Natural killer cell (primary cell): ENCODE data around the gene NBPF1. TPM values are rescaled to one million over a fixed set of nuclear protein-coding genes. Genes with fewer than 3 reads are reported as not detected.
"Not testable (repeated sequence)": the region's sequence is repeated elsewhere in the genome, so short reads cannot be mapped to it uniquely, and the experiment has no call there.

Experiments used
- ATAC-seq, 3 donors: fragments of 150-1000 bp in 2 of 3; fragments of 200-7000 bp in 1 of 3; cut with Tn5 transposase; 1 replicate in 1 of 3; 2 replicates in 2 of 3; pipeline ENCODE4 v1.10.0; 2021; ENCODE audit warnings: mild to moderate bottlenecking in 2 of 3, moderate library complexity in 2 of 3
- DNase-seq, 2 donors: peaks; one replicate each; pipeline versions ENCODE4 v3.0.0 to v3.0.0-alpha.2; 2013 to 2021; ENCODE audit warnings: mixed read lengths in 1 of 2
- H3K27ac ChIP-seq: one replicate; pipeline ENCODE4 v1.5.1; 2013; ENCODE audit warnings: mild to moderate bottlenecking, low read length
- H3K27me3 ChIP-seq: one replicate; pipeline ENCODE4 v1.6.1; 2013; ENCODE audit warnings: low read length; ENCODE audit not compliant: control insufficient read depth, insufficient read depth
- H3K36me3 ChIP-seq: one replicate; pipeline ENCODE4 v1.6.1; 2013; ENCODE audit warnings: low read length; ENCODE audit not compliant: control insufficient read depth, insufficient read depth
- H3K4me1 ChIP-seq: one replicate; pipeline ENCODE4 v1.6.1; 2013; ENCODE audit warnings: low read length; ENCODE audit not compliant: control insufficient read depth, insufficient read depth
- H3K4me3 ChIP-seq: one replicate; pipeline ENCODE4 v1.5.1; 2013; ENCODE audit warnings: low read length
- H3K9me3 ChIP-seq: one replicate; pipeline ENCODE4 v1.6.1; 2013; ENCODE audit warnings: low read length; ENCODE audit not compliant: control insufficient read depth, insufficient read depth
- H3K27ac Mint-ChIP-seq, 2 donors: one replicate each; pipeline ENCODE4 v1.8.0; 2022; ENCODE audit warnings: mild to moderate bottlenecking in 2 of 2, mixed read lengths in 2 of 2, moderate library complexity in 1 of 2
- H3K27me3 Mint-ChIP-seq, 2 donors: one replicate each; pipeline ENCODE4 v1.8.0; 2022; ENCODE audit warnings: low read depth in 2 of 2, mixed read lengths in 2 of 2
- H3K36me3 Mint-ChIP-seq: one replicate; pipeline ENCODE4 v1.8.0; 2022; ENCODE audit warnings: mixed read lengths
- H3K4me1 Mint-ChIP-seq, 2 donors: one replicate each; pipeline ENCODE4 v1.8.0; 2022; ENCODE audit warnings: mixed read lengths in 2 of 2
- H3K4me3 Mint-ChIP-seq: one replicate; pipeline ENCODE4 v1.8.0; 2022; ENCODE audit warnings: mild to moderate bottlenecking, moderate library complexity, mixed read lengths
- H3K9me3 Mint-ChIP-seq, 2 donors: one replicate each; pipeline ENCODE4 v1.8.0; 2022; ENCODE audit warnings: mixed read lengths in 2 of 2
- WGBS: methylation state at CpG from one replicate; pipeline ENCODE4 v1.1.7; 2013; ENCODE audit warnings: missing lambda C conversion rate; ENCODE audit not compliant: insufficient coverage; 5-methylcytosine and 5-hydroxymethylcytosine counted together
- intact Hi-C: fragments of 100-400 bp; cut with micrococcal nuclease; formaldehyde crosslinking; loops from one replicate; pipeline ENCODE4 v1.14.2; 2022
- total RNA-seq, 4 donors: library from RNA; stranded (reverse); fragments of 120-200 nt in 1 of 4; gene quantifications; one replicate each; pipeline versions ENCODE4 v1.2.3 to v1.2.4, GENCODE V29; 2013 to 2022
- TF ChIP-seq, protein P1 (sequence below): fragments of 200-600 bp; IDR thresholded peaks from one replicate; pipeline ENCODE4 v1.8.0; 2022; ENCODE audit warnings: antibody characterized with exemption

Gene NBPF1
- total RNA-seq, 3 donors from 2014 or later (not counting 1 experiment from before 2014, with no cell fraction given): 18.4 to 26.0 (median 22.8) TPM

DNA sequence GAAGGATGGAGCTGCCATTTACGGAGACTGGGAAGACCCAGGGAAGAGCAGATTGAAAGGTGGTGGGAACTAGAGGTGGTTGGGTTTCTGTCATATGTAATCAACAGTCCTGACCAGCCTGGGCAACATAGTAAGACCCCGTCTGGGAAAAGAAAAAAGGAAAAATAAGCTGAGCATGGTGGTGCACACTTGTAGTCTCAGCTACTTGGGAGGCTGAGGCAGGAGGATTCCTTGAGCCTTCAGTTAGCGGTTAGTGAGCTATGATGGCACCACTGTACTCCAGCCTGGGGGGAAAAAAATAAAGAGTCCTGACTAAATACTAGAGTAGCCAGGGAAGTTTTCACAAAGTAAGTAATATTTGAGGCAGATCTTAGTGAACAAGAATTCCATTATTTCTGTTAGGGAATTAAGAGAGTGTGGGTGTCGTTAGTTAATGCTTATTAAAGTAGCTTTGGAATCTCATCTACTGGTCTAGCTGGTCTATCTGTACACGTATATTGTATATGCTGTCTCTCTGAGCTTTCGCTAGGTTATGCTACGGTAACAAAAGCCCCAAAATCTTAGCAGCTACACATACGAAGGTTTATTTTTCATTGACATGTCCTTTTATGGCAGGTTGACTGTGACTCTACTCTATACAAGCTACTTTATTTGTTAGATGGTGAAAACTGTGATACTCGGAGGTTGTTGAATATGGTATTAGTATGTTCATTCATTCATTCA is 4.4 kb downstream of the NBPF1 start:
- H3K4me3 ChIP-seq: no peak overlapping the region
- 94% methylated on average over 8 of the region's 9 CpGs for WGBS
- H3K27me3 ChIP-seq: no peaks in the 10 kb centered on the region
- Mint-ChIP-seq H3K4me1 (no peaks in the 10 kb centered on the region), H3K4me3 (no peak overlapping the region), H3K27ac (no peak overlapping the region), H3K36me3 (no peaks in the 10 kb centered on the region), H3K9me3 (no peaks in the 10 kb centered on the region), H3K27me3 (no peaks in the 10 kb centered on the region)
- H3K27ac ChIP-seq: no peak overlapping the region
- peaks cover 17% of the 10 kb centered on the region for H3K4me1 ChIP-seq
- DNase-seq (no peak), ATAC-seq (no peak)
- intact Hi-C loops: no loop called here
- H3K36me3 ChIP-seq: peaks cover 20% of the 10 kb centered on the region
- TF ChIP-seq, protein P1, sequence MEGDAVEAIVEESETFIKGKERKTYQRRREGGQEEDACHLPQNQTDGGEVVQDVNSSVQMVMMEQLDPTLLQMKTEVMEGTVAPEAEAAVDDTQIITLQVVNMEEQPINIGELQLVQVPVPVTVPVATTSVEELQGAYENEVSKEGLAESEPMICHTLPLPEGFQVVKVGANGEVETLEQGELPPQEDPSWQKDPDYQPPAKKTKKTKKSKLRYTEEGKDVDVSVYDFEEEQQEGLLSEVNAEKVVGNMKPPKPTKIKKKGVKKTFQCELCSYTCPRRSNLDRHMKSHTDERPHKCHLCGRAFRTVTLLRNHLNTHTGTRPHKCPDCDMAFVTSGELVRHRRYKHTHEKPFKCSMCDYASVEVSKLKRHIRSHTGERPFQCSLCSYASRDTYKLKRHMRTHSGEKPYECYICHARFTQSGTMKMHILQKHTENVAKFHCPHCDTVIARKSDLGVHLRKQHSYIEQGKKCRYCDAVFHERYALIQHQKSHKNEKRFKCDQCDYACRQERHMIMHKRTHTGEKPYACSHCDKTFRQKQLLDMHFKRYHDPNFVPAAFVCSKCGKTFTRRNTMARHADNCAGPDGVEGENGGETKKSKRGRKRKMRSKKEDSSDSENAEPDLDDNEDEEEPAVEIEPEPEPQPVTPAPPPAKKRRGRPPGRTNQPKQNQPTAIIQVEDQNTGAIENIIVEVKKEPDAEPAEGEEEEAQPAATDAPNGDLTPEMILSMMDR: no peak
- no peaks in the 10 kb centered on the region for H3K9me3 ChIP-seq

DNA sequence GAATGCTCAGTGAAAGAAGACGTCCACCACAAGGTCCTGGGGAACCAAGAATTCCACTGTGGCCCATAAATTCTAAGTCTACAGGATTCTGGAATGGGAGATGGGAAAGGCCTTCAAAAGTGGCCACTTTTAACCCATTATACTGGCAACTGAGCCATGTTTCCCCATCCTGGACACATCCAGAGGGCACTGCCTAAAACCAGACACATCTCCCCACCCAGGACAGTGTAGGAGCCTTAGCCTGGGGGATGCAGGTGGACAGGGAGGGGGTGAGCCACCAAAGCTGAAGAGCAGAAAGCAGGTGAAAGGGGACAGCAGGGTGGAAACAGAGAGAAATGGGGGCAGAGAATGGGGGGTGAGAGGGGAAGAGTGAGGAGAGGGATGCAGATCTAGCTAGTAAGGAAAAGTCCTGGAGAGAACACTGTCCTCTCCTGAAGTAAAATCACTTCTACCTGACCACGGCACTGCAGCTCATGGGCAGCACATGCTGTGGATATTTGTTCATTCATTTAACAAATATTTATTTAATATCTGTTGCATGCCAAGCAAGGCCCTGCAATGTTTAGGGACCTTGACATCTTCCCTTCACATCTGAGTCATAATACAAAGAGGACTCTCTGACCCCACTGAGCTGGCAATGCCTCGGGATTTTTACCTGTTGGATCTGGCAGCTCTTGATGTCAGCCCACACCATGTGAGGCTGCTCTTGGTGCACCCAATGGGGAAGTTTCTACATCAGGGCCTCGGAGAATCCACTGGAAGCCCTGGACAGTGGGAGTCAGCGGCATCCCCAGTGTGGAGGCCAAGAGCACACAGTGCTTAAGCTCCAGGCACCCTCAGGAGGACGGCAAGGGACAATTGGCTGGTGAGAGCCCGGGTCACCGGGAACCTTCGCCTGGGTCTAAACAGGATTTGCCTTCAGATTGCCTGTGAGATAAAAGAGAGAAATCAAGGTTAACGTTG is 5.2 kb downstream of the NBPF1 start:
- H3K27me3 ChIP-seq, H3K9me3 Mint-ChIP-seq, H3K36me3 Mint-ChIP-seq, DNase-seq, H3K9me3 ChIP-seq, H3K27ac Mint-ChIP-seq, H3K4me3 ChIP-seq, H3K27me3 Mint-ChIP-seq, H3K4me3 Mint-ChIP-seq, intact Hi-C loops, H3K27ac ChIP-seq, H3K4me1 Mint-ChIP-seq: not testable (repeated sequence)
- ATAC-seq: peak in 1 of 3 donors; percentile 9
- WGBS: 94% methylated on average over 10 of the region's 10 CpGs
- Histone ChIP-seq H3K4me1 (peaks cover 11% of the 10 kb centered on the region), H3K36me3 (peaks cover 20% of the 10 kb centered on the region)

GRCh38 chr1:16607433-16607851 is 5.9 kb downstream of the NBPF1 start:
- no peak overlapping the region for H3K4me3 ChIP-seq
- no peaks in the 10 kb centered on the region for H3K36me3 Mint-ChIP-seq
- ATAC-seq (peak in 1 of 3 donors; percentile 9), DNase-seq (no peak)
- TF ChIP-seq, protein P1: no peak
- H3K9me3 Mint-ChIP-seq: no peaks in the 10 kb centered on the region
- WGBS: 84% methylated on average over 2 of the region's 2 CpGs
- H3K4me3 Mint-ChIP-seq: no peak overlapping the region
- peaks cover 6% of the 10 kb centered on the region for H3K4me1 ChIP-seq
- H3K36me3 ChIP-seq: peaks cover 20% of the 10 kb centered on the region
- H3K9me3 ChIP-seq: no peaks in the 10 kb centered on the region
- no peaks in the 10 kb centered on the region for H3K4me1 Mint-ChIP-seq
- no peaks in the 10 kb centered on the region for H3K27me3 ChIP-seq
- H3K27me3 Mint-ChIP-seq: no peaks in the 10 kb centered on the region
- intact Hi-C loops: no loop called here
- no peak overlapping the region for H3K27ac ChIP-seq
- H3K27ac Mint-ChIP-seq: no peak overlapping the region

GRCh38 chr1:16606666-16607432 is 6.5 kb downstream of the NBPF1 start:
- H3K4me3 Mint-ChIP-seq, H3K27ac Mint-ChIP-seq, DNase-seq, H3K4me3 ChIP-seq, H3K36me3 Mint-ChIP-seq, H3K27me3 Mint-ChIP-seq, H3K4me1 Mint-ChIP-seq, H3K9me3 ChIP-seq, H3K27ac ChIP-seq, H3K9me3 Mint-ChIP-seq, intact Hi-C loops, H3K27me3 ChIP-seq, H3K4me1 ChIP-seq: not testable (repeated sequence)
- 79% methylated on average over 5 of the region's 5 CpGs for WGBS
- H3K36me3 ChIP-seq: peaks cover 20% of the 10 kb centered on the region
- ATAC-seq: peak in 1 of 3 donors; percentile 30
